ENCODE data around the gene DAPK1.

Gene DAPK1

GRCh38 chr9:87648606-87649005, 150.9 kb downstream of the DAPK1 start:
- no peak for FAIRE-seq

- FAIRE-seq, result no peak
Observed at GRCh38 chr9:87650611-87651295, 153.1 kb downstream of the DAPK1 start.

- FAIRE-seq, result no peak
Observed at GRCh38 chr9:87651431-87651830, 153.8 kb downstream of the DAPK1 start.

GRCh38 chr9:87653941-87654340, 156.3 kb downstream of the DAPK1 start:
- no peak for FAIRE-seq

GRCh38 chr9:87655731-87656130, 158.1 kb downstream of the DAPK1 start:
- no peak for FAIRE-seq

- FAIRE-seq, result no peak
Observed at GRCh38 chr9:87656485-87656884, 158.8 kb downstream of the DAPK1 start.

GRCh38 chr9:87657190-87657589, 159.5 kb downstream of the DAPK1 start:
- FAIRE-seq, result no peak

GRCh38 chr9:87657893-87658292, 160.2 kb downstream of the DAPK1 start:
- no peak for FAIRE-seq

- FAIRE-seq, result no peak
Observed at GRCh38 chr9:87658511-87658910, 160.8 kb downstream of the DAPK1 start.

GRCh38 chr9:87659534-87660419, 162.1 kb downstream of the DAPK1 start:
- no peak for FAIRE-seq

GRCh38 chr9:87661241-87661640, 163.6 kb downstream of the DAPK1 start:
- no peak for FAIRE-seq

- no peak for FAIRE-seq
Observed at GRCh38 chr9:87662808-87663528, 165.3 kb downstream of the DAPK1 start.

- FAIRE-seq, result no peak
Observed at GRCh38 chr9:87663556-87663955, 165.9 kb downstream of the DAPK1 start.

- no peak for FAIRE-seq
Observed at GRCh38 chr9:87664153-87665060, 166.7 kb downstream of the DAPK1 start.

GRCh38 chr9:87665505-87665904, 167.8 kb downstream of the DAPK1 start:
- no peak for FAIRE-seq

- FAIRE-seq, result no peak
Observed at GRCh38 chr9:87667164-87667738, 169.6 kb downstream of the DAPK1 start.

- FAIRE-seq, result no peak
Observed at GRCh38 chr9:87668222-87668621, 170.6 kb downstream of the DAPK1 start.

GRCh38 chr9:87668722-87669121, 171.1 kb downstream of the DAPK1 start:
- FAIRE-seq, result no peak

- no peak for FAIRE-seq
Observed at GRCh38 chr9:87670572-87671264, 173.1 kb downstream of the DAPK1 start.

GRCh38 chr9:87671478-87671877, 173.8 kb downstream of the DAPK1 start:
- FAIRE-seq, result no peak

- no peak for FAIRE-seq
Observed at GRCh38 chr9:87671925-87672324, 174.3 kb downstream of the DAPK1 start.

Data from G401.6 (cell line).